ENCODE measurements around the gene PHF24. TPM values are rescaled to one million over a fixed set of nuclear protein-coding genes. Genes with fewer than 3 reads are reported as not detected.
A peak's percentile ranks its signal among the peaks of the same experiment; 100 is the strongest.

The PHF24 gene
- polyA plus RNA-seq, 3 donors: 0.04 TPM; not detected in 2

- no peaks in the 10 kb centered on the region for H3K36me3 ChIP-seq (replicated peaks in 1 of 2; ENCODE audit: control insufficient read depth in 1 of 2, insufficient read depth in 2 of 2, low read length in 2 of 2)
- no peak overlapping the region for H3K27ac Mint-ChIP-seq
- H2AFZ ChIP-seq (ENCODE audit: insufficient read depth, low read depth, low read length, poor library complexity, severe bottlenecking): no peak overlapping the region
- DNase-seq: no peak
- peak overlapping the region in 1 of 2 donors; percentile 21 for H3K4me3 Mint-ChIP-seq
- TF ChIP-seq, protein P1, sequence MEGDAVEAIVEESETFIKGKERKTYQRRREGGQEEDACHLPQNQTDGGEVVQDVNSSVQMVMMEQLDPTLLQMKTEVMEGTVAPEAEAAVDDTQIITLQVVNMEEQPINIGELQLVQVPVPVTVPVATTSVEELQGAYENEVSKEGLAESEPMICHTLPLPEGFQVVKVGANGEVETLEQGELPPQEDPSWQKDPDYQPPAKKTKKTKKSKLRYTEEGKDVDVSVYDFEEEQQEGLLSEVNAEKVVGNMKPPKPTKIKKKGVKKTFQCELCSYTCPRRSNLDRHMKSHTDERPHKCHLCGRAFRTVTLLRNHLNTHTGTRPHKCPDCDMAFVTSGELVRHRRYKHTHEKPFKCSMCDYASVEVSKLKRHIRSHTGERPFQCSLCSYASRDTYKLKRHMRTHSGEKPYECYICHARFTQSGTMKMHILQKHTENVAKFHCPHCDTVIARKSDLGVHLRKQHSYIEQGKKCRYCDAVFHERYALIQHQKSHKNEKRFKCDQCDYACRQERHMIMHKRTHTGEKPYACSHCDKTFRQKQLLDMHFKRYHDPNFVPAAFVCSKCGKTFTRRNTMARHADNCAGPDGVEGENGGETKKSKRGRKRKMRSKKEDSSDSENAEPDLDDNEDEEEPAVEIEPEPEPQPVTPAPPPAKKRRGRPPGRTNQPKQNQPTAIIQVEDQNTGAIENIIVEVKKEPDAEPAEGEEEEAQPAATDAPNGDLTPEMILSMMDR (IDR thresholded peaks at IDR 0.05): no peak
- peaks cover 0 to 8% (median 4%) of the 10 kb centered on the region in 7 donors for H3K9me3 Mint-ChIP-seq
- intact Hi-C loops (cut with micrococcal nuclease): no loop called here
- no peak overlapping the region for H3K9ac ChIP-seq (ENCODE audit: insufficient read depth, low read length, poor library complexity, severe bottlenecking)
- peaks cover 61 to 86% (median 73%) of the 10 kb centered on the region in 3 donors for H3K27me3 Mint-ChIP-seq (ENCODE audit: low read depth in 3 of 3)
- no peak overlapping the region for H3K4me2 ChIP-seq (replicated peaks; ENCODE audit: extremely low read depth, low read length, poor library complexity, severe bottlenecking)
- H3K36me3 Mint-ChIP-seq: no peaks in the 10 kb centered on the region
- H3K4me1 ChIP-seq (ENCODE audit: control insufficient read depth in 1 of 2, insufficient read depth in 2 of 2, low read length in 2 of 2): peaks cover 2 to 11% of the 10 kb centered on the region in 2 donors
- no peak overlapping the region for H3K27ac ChIP-seq (ENCODE audit: low read depth in 1 of 2, low read length in 2 of 2)
- no peaks in the 10 kb centered on the region for H4K20me1 ChIP-seq (ENCODE audit: insufficient read depth, low read length)
- H3K79me2 ChIP-seq (ENCODE audit: insufficient read depth, low read length): no peaks in the 10 kb centered on the region
- H3K9me3 ChIP-seq (replicated peaks in 1 of 2; ENCODE audit: control insufficient read depth in 1 of 2, insufficient read depth in 1 of 2, low read length in 2 of 2): peaks cover 0 to 5% of the 10 kb centered on the region in 2 donors
- H3K4me1 Mint-ChIP-seq: peaks cover 12% of the 10 kb centered on the region
- H3K27me3 ChIP-seq (ENCODE audit: control insufficient read depth in 2 of 2, insufficient read depth in 2 of 2, low read length in 2 of 2): peaks cover 66 to 74% of the 10 kb centered on the region in 2 donors
- no CpG with 5 or more reads among the region's 4 CpGs for WGBS (ENCODE audit: insufficient coverage)
- H3K4me3 ChIP-seq (replicated peaks in 1 of 3; ENCODE audit: low read depth in 2 of 3, low read length in 3 of 3): no peak overlapping the region
These were observed 1.4 kb upstream of the PHF24 start for GRCh38 chr9:34956648-34957047.

DNA sequence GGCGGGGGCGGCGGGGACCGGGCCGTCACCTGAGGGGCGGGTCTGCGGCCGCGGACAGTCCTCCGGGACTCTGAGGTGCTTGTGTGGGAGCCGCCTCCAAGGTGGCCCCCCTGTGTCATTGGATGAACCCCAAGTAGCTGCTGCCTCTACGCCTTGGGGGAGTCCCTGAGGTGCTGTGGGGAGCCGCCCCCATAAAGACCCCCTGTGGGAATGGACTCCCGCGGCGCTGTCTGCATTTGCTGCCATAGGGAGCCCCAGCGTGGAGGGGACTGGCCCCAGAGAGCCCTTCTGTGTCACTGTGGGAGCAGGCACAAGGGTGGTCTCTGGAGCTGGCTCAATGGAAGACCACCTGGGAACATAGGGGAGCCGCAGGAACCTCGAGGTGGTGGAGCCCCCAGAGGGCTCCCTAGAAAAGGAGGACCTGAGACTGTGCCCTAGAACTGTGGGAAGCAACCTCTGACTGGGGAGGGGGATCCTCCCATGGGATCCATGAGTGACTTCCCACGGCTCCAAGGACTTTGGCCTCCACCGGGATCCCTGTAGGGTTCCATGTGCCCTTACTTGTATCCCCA lies 412 bp downstream of the PHF24 start:
- H3K4me1 Mint-ChIP-seq: peaks cover 12% of the 10 kb centered on the region
- Histone ChIP-seq H3K4me3 (replicated peaks in 1 of 3; ENCODE audit: low read depth in 2 of 3, low read length in 3 of 3) (peak overlapping the region in 1 of 3 experiments; percentile 49), H3K27me3 (ENCODE audit: control insufficient read depth in 2 of 2, insufficient read depth in 2 of 2, low read length in 2 of 2) (peaks cover 71 to 80% of the 10 kb centered on the region in 2 donors), H3K4me2 (replicated peaks; ENCODE audit: extremely low read depth, low read length, poor library complexity, severe bottlenecking) (peak overlapping the region; percentile 67), H2AFZ (ENCODE audit: insufficient read depth, low read depth, low read length, poor library complexity, severe bottlenecking) (peak overlapping the region; percentile 50), H4K20me1 (ENCODE audit: insufficient read depth, low read length) (no peaks in the 10 kb centered on the region), H3K36me3 (replicated peaks in 1 of 2; ENCODE audit: control insufficient read depth in 1 of 2, insufficient read depth in 2 of 2, low read length in 2 of 2) (no peaks in the 10 kb centered on the region), H3K27ac (ENCODE audit: low read depth in 1 of 2, low read length in 2 of 2) (no peak overlapping the region), H3K4me1 (ENCODE audit: control insufficient read depth in 1 of 2, insufficient read depth in 2 of 2, low read length in 2 of 2) (peaks cover 2 to 11% of the 10 kb centered on the region in 2 donors), H3K9ac (ENCODE audit: insufficient read depth, low read length, poor library complexity, severe bottlenecking) (peak overlapping the region; percentile 21), H3K79me2 (ENCODE audit: insufficient read depth, low read length) (no peaks in the 10 kb centered on the region), H3K9me3 (replicated peaks in 1 of 2; ENCODE audit: control insufficient read depth in 1 of 2, insufficient read depth in 1 of 2, low read length in 2 of 2) (peaks cover 0 to 5% of the 10 kb centered on the region in 2 donors)
- intact Hi-C loops (cut with micrococcal nuclease): no loop called here
- H3K36me3 Mint-ChIP-seq: no peaks in the 10 kb centered on the region
- 10% methylated on average over 19 of the region's 21 CpGs for WGBS (ENCODE audit: insufficient coverage)
- no peak overlapping the region for H3K27ac Mint-ChIP-seq
- peaks cover 62 to 79% (median 64%) of the 10 kb centered on the region in 3 donors for H3K27me3 Mint-ChIP-seq (ENCODE audit: low read depth in 3 of 3)
- TF ChIP-seq, protein P1 (IDR thresholded peaks at IDR 0.05): no peak
- DNase-seq: no peak
- peak overlapping the region; percentile 39 to 80 for H3K4me3 Mint-ChIP-seq
- peaks cover 0 to 10% (median 4%) of the 10 kb centered on the region in 7 donors for H3K9me3 Mint-ChIP-seq

All from CD14-positive monocyte (primary cell).